ENCODE data around the gene PDE6G. TPM values are rescaled to one million over a fixed set of nuclear protein-coding genes. Genes with fewer than 3 reads are reported as not detected.

PDE6G gene
- total RNA-seq, 4 donors from 2014 or later: 2.9 TPM; not detected in 3

GRCh38 chr17:81686614-81687013 lies 30.3 kb upstream of the PDE6G start:
- ATAC-seq (ENCODE audit: low FRiP score) (no peak), DNase-seq (ENCODE audit: low spot score) (no peak)
- no peak for TF ChIP-seq CTCF (IDR thresholded peaks at IDR 0.05)

DNA sequence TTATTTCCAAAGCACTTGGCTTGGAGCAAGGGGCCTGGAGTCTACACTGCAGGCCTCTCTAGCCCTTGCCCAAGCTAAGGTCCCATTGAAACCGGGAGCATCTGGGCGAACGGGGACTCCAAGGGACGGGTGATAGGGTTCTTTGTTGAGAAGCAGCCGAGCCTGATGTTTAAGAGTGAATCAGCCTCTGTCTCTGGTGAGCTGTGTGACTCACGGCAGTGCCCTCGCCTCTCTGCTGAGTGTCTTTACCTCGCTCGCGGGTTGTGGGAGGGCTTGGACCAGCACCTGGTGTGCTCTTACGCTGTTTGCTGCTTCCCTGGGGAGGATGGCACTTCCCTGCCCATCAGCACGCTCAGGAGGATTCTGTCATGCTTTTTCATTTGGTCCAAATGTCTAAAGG lies 28.8 kb upstream of the PDE6G start:
- no peak for DNase-seq (ENCODE audit: low spot score)
- TF ChIP-seq CTCF (IDR thresholded peaks at IDR 0.05): no peak

DNA sequence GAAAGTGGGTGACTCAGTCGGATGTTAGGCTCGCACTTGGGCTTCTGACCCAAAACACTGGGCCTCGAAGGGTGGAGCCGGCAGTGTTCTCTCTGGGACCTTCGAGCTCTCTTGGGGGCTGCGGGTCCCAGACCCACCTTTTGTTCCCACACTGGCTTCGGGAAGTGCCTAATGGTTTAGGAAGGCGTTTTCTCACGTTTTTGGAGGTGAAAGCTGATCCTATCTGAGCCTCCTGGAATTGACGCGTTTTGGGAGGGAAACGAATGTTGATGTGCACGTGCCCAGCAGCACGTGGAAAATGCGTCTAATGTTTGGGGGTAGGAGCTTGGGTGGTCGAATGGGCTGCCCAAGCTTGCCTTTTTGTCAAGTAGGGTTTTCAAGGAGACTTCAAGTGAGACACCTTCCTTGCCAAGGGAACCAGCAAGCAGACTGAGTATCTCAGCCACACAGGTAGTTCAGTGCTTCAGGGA lies 28.1 kb upstream of the PDE6G start:
- no peak for DNase-seq (ENCODE audit: low spot score)
- no peak for ATAC-seq (ENCODE audit: low FRiP score)

More for the DNA sequence above, 28.8 kb upstream of the PDE6G start:
- ATAC-seq (ENCODE audit: low FRiP score): no peak

GRCh38 chr17:81683584-81684441 lies 27.5 kb upstream of the PDE6G start, which contains the start of the genes ARL16 and HGS:
Gene ARL16 (minus strand): TSS chr17:81683797. CDS start chr17:81683753, 44 bp downstream.
Gene HGS (plus strand): TSS chr17:81684011. CDS start chr17:81684067, 56 bp downstream.
- TF ChIP-seq CTCF (IDR thresholded peaks at IDR 0.05): no peak
- peak; percentile 92 for DNase-seq (ENCODE audit: low spot score)
- peak; percentile 95 for ATAC-seq (ENCODE audit: low FRiP score)

More for the DNA sequence above, 28.1 kb upstream of the PDE6G start:
- no peak for TF ChIP-seq CTCF (IDR thresholded peaks at IDR 0.05)

GRCh38 chr17:81683208-81683583 lies 26.9 kb upstream of the PDE6G start:
- peak; percentile 15 for ATAC-seq (ENCODE audit: low FRiP score)
- DNase-seq (ENCODE audit: low spot score): no peak
- TF ChIP-seq CTCF (IDR thresholded peaks at IDR 0.05): no peak

DNA sequence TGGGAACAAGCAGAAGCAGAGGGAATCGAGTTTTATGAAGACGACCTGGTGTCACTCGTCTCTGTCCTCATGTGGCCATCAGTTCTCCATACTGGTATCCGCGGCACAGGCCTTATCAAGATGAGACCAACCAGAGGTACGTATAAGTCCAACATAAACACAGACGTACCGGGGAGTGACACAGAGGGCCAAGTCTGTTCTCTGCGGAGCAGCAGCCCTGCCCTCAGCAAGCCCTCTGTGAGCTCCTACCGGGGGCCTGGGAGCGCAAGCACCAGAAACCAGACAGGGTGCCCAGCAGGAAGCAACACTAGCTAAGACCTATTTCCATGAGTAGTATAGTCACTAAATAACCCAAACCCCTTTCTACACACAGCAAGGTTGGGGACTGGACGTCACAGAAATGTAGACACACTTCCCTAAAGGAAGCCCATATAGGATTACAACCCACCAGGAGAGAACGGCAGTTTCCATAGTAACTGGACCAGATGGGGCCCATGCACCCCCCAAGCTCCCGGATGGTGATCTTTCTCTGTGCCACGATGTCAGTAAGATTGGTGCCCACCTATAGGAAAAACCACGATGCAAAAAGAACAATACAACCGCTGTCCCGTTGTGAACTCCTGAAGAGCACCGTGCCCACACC lies 26.3 kb upstream of the PDE6G start:
- DNase-seq (ENCODE audit: low spot score): no peak
- ATAC-seq (ENCODE audit: low FRiP score): no peak
- no peak for TF ChIP-seq CTCF (IDR thresholded peaks at IDR 0.05)

All from omental fat pad (tissue), 4 donors.